Measurements from ENCODE around the gene CAPZA2.
"Not testable (repeated sequence)": the region's sequence is repeated elsewhere in the genome, so short reads cannot be mapped to it uniquely, and the experiment has no call there.

The CAPZA2 gene

GRCh38 chr7:116969371-116969902 lies 107.0 kb downstream of the CAPZA2 start:
- no peak overlapping the region for H3K9ac ChIP-seq (ENCODE audit: low read length)
- no peak overlapping the region for H3K4me2 ChIP-seq (ENCODE audit: low read length)
- H3K4me1 ChIP-seq (ENCODE audit: insufficient read depth, low read length, severe bottlenecking) = no peaks in the 10 kb centered on the region
- no peak overlapping the region for H3K4me3 ChIP-seq (ENCODE audit: low read depth, low read length, poor library complexity, severe bottlenecking)
- no peaks in the 10 kb centered on the region for H3K27me3 ChIP-seq (ENCODE audit: insufficient read depth, low read length)
- H3K79me2 ChIP-seq (ENCODE audit: insufficient read depth, low read length) = no peaks in the 10 kb centered on the region
- no peak overlapping the region for H2AFZ ChIP-seq (ENCODE audit: low read length)
- no peaks in the 10 kb centered on the region for H3K9me2 ChIP-seq (ENCODE audit: low read depth, low read length)
- H3K36me3 ChIP-seq (ENCODE audit: insufficient read depth, low read length) = no peaks in the 10 kb centered on the region
- H3K9me3 ChIP-seq (ENCODE audit: low read length) = no peaks in the 10 kb centered on the region
- no peaks in the 10 kb centered on the region for H3F3A ChIP-seq (ENCODE audit: insufficient read depth, low read length)
- no peak for TF ChIP-seq EZH2 (IDR thresholded peaks at IDR 0.05; ENCODE audit: borderline replicate concordance, low read length)
- TF ChIP-seq, protein P1, sequence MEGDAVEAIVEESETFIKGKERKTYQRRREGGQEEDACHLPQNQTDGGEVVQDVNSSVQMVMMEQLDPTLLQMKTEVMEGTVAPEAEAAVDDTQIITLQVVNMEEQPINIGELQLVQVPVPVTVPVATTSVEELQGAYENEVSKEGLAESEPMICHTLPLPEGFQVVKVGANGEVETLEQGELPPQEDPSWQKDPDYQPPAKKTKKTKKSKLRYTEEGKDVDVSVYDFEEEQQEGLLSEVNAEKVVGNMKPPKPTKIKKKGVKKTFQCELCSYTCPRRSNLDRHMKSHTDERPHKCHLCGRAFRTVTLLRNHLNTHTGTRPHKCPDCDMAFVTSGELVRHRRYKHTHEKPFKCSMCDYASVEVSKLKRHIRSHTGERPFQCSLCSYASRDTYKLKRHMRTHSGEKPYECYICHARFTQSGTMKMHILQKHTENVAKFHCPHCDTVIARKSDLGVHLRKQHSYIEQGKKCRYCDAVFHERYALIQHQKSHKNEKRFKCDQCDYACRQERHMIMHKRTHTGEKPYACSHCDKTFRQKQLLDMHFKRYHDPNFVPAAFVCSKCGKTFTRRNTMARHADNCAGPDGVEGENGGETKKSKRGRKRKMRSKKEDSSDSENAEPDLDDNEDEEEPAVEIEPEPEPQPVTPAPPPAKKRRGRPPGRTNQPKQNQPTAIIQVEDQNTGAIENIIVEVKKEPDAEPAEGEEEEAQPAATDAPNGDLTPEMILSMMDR (IDR thresholded peaks at IDR 0.05; ENCODE audit: low read length) = no peak
- H4K20me1 ChIP-seq (ENCODE audit: insufficient read depth, low read length) = no peaks in the 10 kb centered on the region
- no peak overlapping the region for H3K27ac ChIP-seq (ENCODE audit: low read depth, low read length, poor library complexity, severe bottlenecking)

- no peak overlapping the region for H3K4me3 ChIP-seq (ENCODE audit: low read depth, low read length, poor library complexity, severe bottlenecking)
- no peaks in the 10 kb centered on the region for H3K27me3 ChIP-seq (ENCODE audit: insufficient read depth, low read length)
- H3K4me2 ChIP-seq (ENCODE audit: low read length) = no peak overlapping the region
- H3K9ac ChIP-seq (ENCODE audit: low read length) = no peak overlapping the region
- H2AFZ ChIP-seq (ENCODE audit: low read length) = no peak overlapping the region
- no peaks in the 10 kb centered on the region for H4K20me1 ChIP-seq (ENCODE audit: insufficient read depth, low read length)
- TF ChIP-seq EZH2 (IDR thresholded peaks at IDR 0.05; ENCODE audit: borderline replicate concordance, low read length) = no peak
- TF ChIP-seq, protein P1 (IDR thresholded peaks at IDR 0.05; ENCODE audit: low read length) = no peak
- H3K36me3 ChIP-seq (ENCODE audit: insufficient read depth, low read length) = no peaks in the 10 kb centered on the region
- H3K79me2 ChIP-seq (ENCODE audit: insufficient read depth, low read length) = no peaks in the 10 kb centered on the region
- H3F3A ChIP-seq (ENCODE audit: insufficient read depth, low read length) = no peaks in the 10 kb centered on the region
- no peaks in the 10 kb centered on the region for H3K9me3 ChIP-seq (ENCODE audit: low read length)
- H3K4me1 ChIP-seq (ENCODE audit: insufficient read depth, low read length, severe bottlenecking) = no peaks in the 10 kb centered on the region
- no peaks in the 10 kb centered on the region for H3K9me2 ChIP-seq (ENCODE audit: low read depth, low read length)
- no peak overlapping the region for H3K27ac ChIP-seq (ENCODE audit: low read depth, low read length, poor library complexity, severe bottlenecking)
Observed at GRCh38 chr7:116970238-116970910, 108.0 kb downstream of the CAPZA2 start.

DNA sequence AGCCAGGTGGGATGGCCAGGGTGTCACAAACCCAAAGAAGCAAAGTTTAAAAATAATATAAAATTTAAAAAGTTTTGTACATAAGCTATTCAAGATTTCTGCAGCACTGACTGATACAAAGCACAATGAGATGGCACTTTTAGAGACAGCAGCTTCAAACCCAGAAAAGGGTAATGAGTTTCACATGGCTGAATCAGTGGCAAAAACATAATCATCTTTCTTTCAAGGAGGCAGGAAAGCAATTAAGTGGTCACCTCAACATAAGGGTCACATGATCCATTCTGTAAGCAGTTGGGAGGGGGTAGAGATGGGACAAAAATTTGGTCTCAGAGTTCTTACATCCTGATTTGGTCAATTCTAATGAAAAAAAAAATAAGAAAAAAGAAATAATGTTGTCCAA lies 108.8 kb downstream of the CAPZA2 start:
- H3K79me2 ChIP-seq (ENCODE audit: insufficient read depth, low read length); H3K4me3 ChIP-seq (ENCODE audit: low read depth, low read length, poor library complexity, severe bottlenecking); H3K9ac ChIP-seq (ENCODE audit: low read length); H2AFZ ChIP-seq (ENCODE audit: low read length); H3K4me1 ChIP-seq (ENCODE audit: insufficient read depth, low read length, severe bottlenecking); H3K9me3 ChIP-seq (ENCODE audit: low read length); H3F3A ChIP-seq (ENCODE audit: insufficient read depth, low read length); H3K27ac ChIP-seq (ENCODE audit: low read depth, low read length, poor library complexity, severe bottlenecking); H3K4me2 ChIP-seq (ENCODE audit: low read length); H4K20me1 ChIP-seq (ENCODE audit: insufficient read depth, low read length); H3K36me3 ChIP-seq (ENCODE audit: insufficient read depth, low read length); H3K9me2 ChIP-seq (ENCODE audit: low read depth, low read length); H3K27me3 ChIP-seq (ENCODE audit: insufficient read depth, low read length): not testable (repeated sequence)
